Measurements from ENCODE around the gene RAD18. TPM values are rescaled to one million over a fixed set of nuclear protein-coding genes. Genes with fewer than 3 reads are reported as not detected.
A peak's percentile ranks its signal among the peaks of the same experiment; 100 is the strongest.

The RAD18 gene
- total and polyA plus RNA-seq, 8 donors, result 1.4 to 87.9 (median 4.6) TPM

DNA sequence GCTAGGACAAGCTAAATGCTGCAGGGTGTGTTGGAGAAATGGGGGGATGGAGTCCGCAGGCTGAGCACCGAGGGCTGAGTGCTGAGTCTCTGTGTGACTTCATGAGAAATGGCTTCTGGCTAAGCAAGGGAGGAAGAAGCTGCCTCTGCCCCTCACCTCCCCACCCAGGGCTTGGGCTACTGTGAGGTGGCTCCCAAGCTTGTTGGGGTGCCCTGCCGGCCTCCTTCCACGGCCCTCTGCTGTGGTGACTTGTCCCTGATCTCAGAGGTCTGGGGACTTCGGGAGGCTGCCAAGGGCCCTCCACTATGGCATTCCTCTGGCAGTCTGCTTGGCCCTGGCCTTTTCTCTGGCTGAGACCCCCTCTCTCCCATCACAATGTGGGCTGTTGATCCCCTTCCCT, 30.1 kb upstream of the RAD18 start:
- WGBS, 5 donors, result 87 to 97% (median 94%) methylated on average over 4 to 5 of the region's 5 CpGs
- H3K4me3 ChIP-seq, result no peak overlapping the region
- H3K27me3 ChIP-seq, result no peaks in the 10 kb centered on the region
- peaks cover 0 to 11% (median 10%) of the 10 kb centered on the region in 4 donors for H3K4me1 ChIP-seq
- H3K9me3 ChIP-seq, result no peaks in the 10 kb centered on the region
- H3K36me3 ChIP-seq, result peaks cover 0 to 6% (median 2%) of the 10 kb centered on the region in 4 donors
- H3K27ac ChIP-seq, result no peak overlapping the region
- TF ChIP-seq POLR2AphosphoS5 (IDR thresholded peaks at IDR 0.05) (no peak), POLR2A (IDR thresholded peaks at IDR 0.05) (no peak)
- intact Hi-C loops (cut with DNase I; ENCODE audit: low total_unique reads), result loop anchor here (5.0 kb wide), 1 partner anchor 79 kb away; no protein-coding TSS in a partner anchor
- no peak for DNase-seq

DNA sequence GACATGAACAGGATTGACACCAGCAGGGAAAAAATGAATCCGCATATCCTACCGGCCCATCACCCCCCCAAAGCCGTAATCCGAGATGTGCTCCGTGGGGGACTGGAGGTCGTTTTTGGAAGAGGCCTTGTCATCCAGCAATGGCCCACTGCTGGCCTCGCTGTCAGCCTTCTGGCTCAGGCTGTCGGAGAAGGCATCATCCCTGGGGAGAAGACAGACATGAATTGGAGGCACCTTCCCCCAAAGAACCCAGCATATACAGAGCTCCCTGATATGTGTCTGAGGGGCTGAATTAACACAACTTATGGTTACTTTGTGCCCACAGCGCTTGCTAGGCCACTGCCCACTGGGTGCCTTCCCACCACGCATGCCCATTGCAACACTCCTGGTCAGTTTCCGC, 29.6 kb upstream of the RAD18 start:
- H3K36me3 ChIP-seq, result peaks cover 0 to 6% (median 2%) of the 10 kb centered on the region in 4 donors
- H3K9me3 ChIP-seq, result no peaks in the 10 kb centered on the region
- H3K27ac ChIP-seq, result no peak overlapping the region
- H3K4me1 ChIP-seq, result peaks cover 0 to 12% (median 10%) of the 10 kb centered on the region in 4 donors
- H3K27me3 ChIP-seq, result no peaks in the 10 kb centered on the region
- TF ChIP-seq POLR2A (IDR thresholded peaks at IDR 0.05), result no peak
- no peak for DNase-seq
- WGBS, 5 donors, result 82 to 90% (median 86%) methylated on average over 11 of the region's 11 CpGs
- intact Hi-C loops (cut with DNase I; ENCODE audit: low total_unique reads), result loop anchor here (5.0 kb wide), 1 partner anchor 79 kb away; no protein-coding TSS in a partner anchor
- H3K4me3 ChIP-seq, result no peak overlapping the region

DNA sequence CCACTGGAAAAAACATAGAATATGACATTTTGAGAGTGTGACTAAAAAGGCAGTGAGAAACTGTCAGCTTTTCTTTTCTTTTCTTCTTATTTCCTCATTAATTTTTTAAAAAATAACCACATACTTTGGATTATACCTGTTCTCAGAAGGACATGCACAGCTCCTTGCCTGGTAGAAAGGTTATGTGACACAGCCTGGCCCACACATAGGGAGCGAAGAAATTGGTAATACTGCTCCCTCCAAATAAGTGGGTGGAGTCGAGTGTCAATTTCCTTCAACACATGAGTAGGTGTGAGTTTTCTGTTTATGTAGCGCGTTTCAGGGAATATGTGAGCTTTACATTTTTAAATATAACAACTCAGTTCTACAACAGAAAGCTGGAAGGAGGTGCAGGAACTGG, 28.9 kb upstream of the RAD18 start:
- 82 to 88% (median 83%) methylated on average over 4 of the region's 4 CpGs for WGBS, 5 donors
- Histone ChIP-seq H3K27ac (no peak overlapping the region), H3K4me1 (peaks cover 0 to 14% (median 13%) of the 10 kb centered on the region in 4 donors), H3K9me3 (no peaks in the 10 kb centered on the region), H3K27me3 (no peaks in the 10 kb centered on the region), H3K36me3 (peaks cover 0 to 6% (median 2%) of the 10 kb centered on the region in 4 donors), H3K4me3 (no peak overlapping the region)
- no peak for DNase-seq
- intact Hi-C loops (cut with DNase I; ENCODE audit: low total_unique reads), result loop anchor here (5.0 kb wide), 1 partner anchor 80 kb away; no protein-coding TSS in a partner anchor
- TF ChIP-seq, protein P1, sequence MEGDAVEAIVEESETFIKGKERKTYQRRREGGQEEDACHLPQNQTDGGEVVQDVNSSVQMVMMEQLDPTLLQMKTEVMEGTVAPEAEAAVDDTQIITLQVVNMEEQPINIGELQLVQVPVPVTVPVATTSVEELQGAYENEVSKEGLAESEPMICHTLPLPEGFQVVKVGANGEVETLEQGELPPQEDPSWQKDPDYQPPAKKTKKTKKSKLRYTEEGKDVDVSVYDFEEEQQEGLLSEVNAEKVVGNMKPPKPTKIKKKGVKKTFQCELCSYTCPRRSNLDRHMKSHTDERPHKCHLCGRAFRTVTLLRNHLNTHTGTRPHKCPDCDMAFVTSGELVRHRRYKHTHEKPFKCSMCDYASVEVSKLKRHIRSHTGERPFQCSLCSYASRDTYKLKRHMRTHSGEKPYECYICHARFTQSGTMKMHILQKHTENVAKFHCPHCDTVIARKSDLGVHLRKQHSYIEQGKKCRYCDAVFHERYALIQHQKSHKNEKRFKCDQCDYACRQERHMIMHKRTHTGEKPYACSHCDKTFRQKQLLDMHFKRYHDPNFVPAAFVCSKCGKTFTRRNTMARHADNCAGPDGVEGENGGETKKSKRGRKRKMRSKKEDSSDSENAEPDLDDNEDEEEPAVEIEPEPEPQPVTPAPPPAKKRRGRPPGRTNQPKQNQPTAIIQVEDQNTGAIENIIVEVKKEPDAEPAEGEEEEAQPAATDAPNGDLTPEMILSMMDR (IDR thresholded peaks at IDR 0.05), result no peak
- TF ChIP-seq POLR2AphosphoS5 (IDR thresholded peaks at IDR 0.05), result no peak
- no peak for TF ChIP-seq POLR2A (IDR thresholded peaks at IDR 0.05)
- TF ChIP-seq EP300 (IDR thresholded peaks at IDR 0.05), result no peak

DNA sequence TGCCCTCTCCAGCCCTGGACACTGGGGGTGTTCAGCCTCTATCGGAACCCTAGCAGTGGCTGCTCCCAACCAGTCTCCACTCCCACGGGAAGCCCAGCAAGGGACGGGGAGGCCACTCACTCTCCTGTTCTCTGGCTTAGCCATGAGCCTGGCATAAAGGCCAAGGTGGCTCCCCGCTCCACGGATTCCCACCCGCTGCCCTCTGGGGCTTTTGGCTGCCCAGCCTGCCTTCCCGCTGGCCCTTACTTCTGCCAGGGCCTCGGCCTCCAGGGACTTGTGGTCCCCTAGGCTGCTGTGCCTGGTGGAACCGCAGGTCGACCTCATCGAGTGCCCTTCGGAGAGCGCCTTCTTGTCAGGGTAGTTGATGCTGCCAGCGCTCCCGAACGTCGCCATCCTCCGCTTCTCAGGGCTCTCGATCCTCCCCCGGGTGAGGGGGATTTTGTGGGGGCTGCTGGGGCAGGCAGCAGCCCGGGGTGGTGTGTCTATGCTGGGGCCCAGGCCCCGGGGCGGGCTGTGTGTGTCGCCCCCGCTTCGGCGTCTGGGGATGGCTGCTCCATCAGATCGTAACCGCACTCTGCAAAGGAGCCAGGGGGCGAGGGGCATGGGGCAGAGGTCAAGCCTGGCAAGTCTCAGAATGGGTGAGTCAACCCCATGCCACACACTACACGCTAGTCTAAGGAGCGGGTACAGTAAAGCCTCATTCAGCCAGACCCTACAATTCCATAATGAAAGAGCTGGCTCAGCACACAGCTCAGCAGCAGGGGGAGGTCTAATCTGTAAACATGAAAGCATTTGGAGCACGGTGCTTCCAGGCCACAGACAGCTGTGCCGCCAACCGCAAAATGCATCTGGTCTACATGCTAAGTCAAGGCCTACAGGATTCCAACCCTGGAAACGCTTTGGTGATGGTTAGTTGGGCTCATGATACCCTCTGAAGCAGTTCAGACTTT, 27.3 kb upstream of the RAD18 start:
- no peaks in the 10 kb centered on the region for H3K9me3 ChIP-seq
- no peaks in the 10 kb centered on the region for H3K27me3 ChIP-seq
- H3K36me3 ChIP-seq, result peaks cover 0 to 6% (median 2%) of the 10 kb centered on the region in 4 donors
- no peak overlapping the region for H3K4me3 ChIP-seq
- no peak for TF ChIP-seq POLR2A (IDR thresholded peaks at IDR 0.05)
- TF ChIP-seq POLR2AphosphoS5 (IDR thresholded peaks at IDR 0.05), result no peak
- no peak for TF ChIP-seq EP300 (IDR thresholded peaks at IDR 0.05)
- TF ChIP-seq, protein P1 (IDR thresholded peaks at IDR 0.05), result no peak
- peak in 1 of 2 donors; percentile 73 for DNase-seq
- 86 to 94% (median 91%) methylated on average over 24 to 36 of the region's 36 CpGs for WGBS, 5 donors
- H3K4me1 ChIP-seq, result peaks cover 0 to 6% (median 4%) of the 10 kb centered on the region in 4 donors
- intact Hi-C loops (cut with DNase I; ENCODE audit: low total_unique reads), result loop anchor here (5.0 kb wide), 1 partner anchor 82 kb away; no protein-coding TSS in a partner anchor
- no peak overlapping the region for H3K27ac ChIP-seq

DNA sequence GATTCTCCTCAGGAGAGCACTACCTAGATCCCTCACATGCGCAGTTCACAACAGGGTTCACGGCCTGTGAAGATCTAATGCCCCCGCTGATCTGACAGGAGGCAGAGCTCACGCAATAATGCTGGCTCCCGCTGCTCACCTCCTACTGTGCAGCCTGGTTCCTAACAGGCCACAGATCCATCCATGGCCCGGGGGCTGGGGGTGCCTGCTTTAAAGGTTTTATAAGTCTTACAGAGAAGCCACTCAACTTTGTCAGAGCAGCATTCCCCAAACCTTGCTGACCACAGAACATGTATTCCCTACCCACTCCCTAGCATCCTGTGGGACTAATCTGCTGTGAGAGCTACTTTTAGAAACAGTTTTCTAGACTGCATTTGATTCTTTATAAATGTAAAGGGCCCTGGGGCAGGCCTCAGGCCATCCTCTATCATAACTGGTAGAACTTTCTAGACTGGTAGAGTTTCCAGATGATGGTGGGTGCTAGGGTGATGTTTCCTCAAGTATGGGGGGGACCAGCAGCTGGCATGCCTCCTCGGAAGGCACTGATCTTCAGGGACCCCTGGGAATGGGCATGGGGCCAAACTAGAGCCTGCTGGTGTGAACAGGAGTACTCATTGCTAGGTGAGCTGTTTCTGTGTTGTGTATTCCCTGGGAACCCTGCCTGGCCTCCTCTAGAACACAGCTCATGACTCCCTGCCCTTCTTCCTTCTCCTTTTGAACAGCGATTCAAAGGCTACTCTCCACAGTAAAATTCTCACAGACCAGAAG, 25.7 kb upstream of the RAD18 start:
- H3K27me3 ChIP-seq, result no peaks in the 10 kb centered on the region
- intact Hi-C loops (cut with DNase I; ENCODE audit: low total_unique reads), result no loop called here
- no peak overlapping the region for H3K27ac ChIP-seq
- TF ChIP-seq POLR2A (IDR thresholded peaks at IDR 0.05), result no peak
- TF ChIP-seq, protein P1 (IDR thresholded peaks at IDR 0.05), result no peak
- no peak for TF ChIP-seq POLR2AphosphoS5 (IDR thresholded peaks at IDR 0.05)
- TF ChIP-seq EP300 (IDR thresholded peaks at IDR 0.05), result no peak
- peaks cover 0 to 6% (median 2%) of the 10 kb centered on the region in 4 donors for H3K36me3 ChIP-seq
- H3K9me3 ChIP-seq, result no peaks in the 10 kb centered on the region
- DNase-seq, result no peak
- H3K4me1 ChIP-seq, result peaks cover 0 to 6% (median 4%) of the 10 kb centered on the region in 4 donors
- no peak overlapping the region for H3K4me3 ChIP-seq
- 87 to 94% (median 91%) methylated on average over 7 to 8 of the region's 8 CpGs for WGBS, 5 donors
